ENCODE data around the gene MYOF. TPM values are rescaled to one million over a fixed set of nuclear protein-coding genes. Genes with fewer than 3 reads are reported as not detected.
A peak's percentile ranks its signal among the peaks of the same experiment; 100 is the strongest.

Gene MYOF
- polyA plus RNA-seq, 1 of the 3 experiments (the other 2 are of a cell fraction), result 103 TPM

DNA sequence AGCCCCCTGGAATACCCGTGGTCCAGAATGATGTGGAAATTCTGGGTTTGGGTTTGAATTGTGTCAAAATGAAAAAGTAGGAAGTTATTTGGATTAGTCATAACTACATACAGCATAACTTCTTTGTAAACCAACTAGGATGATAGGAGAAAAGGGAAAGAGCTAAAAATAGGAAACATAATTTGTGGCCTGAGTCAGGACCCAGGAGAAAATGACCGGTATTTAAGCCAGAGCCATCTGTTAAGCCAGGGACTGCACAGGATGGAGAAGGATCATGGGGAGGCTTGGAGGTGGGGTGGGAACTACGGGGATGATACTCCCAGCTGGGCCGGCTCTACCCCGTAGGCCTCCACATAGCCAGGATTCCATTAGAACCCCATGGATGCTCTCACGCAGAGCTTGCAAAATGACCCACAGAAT is 98.6 kb downstream of the MYOF start (continued):
- TF ChIP-seq ZBTB33 (IDR thresholded peaks at IDR 0.05; ENCODE audit: borderline replicate concordance, low read depth) (peak; percentile 18; the same call in 1 of the 2 replicates), TAF1 (IDR thresholded peaks at IDR 0.05; ENCODE audit: borderline replicate concordance, low read depth, low read length) (no peak), NFIC (IDR thresholded peaks at IDR 0.05; ENCODE audit: borderline replicate concordance) (peak; percentile 49; the same call in 1 of the 2 replicates), CTCF (IDR thresholded peaks at IDR 0.05) (no peak), MEF2A (IDR thresholded peaks at IDR 0.05; ENCODE audit: borderline replicate concordance, low read depth) (peak; percentile 98), REST (IDR thresholded peaks at IDR 0.05; ENCODE audit: low read depth, low read length) (no peak), JUND (IDR thresholded peaks at IDR 0.05) (peak; percentile 74), SMC3 (IDR thresholded peaks at IDR 0.05; ENCODE audit: low read depth, low read length) (no peak), MXI1 (IDR thresholded peaks at IDR 0.05; ENCODE audit: low read depth, low read length) (no peak), RAD21 (IDR thresholded peaks at IDR 0.05; ENCODE audit: low read length) (no peak)
- TF ChIP-seq, protein P1, sequence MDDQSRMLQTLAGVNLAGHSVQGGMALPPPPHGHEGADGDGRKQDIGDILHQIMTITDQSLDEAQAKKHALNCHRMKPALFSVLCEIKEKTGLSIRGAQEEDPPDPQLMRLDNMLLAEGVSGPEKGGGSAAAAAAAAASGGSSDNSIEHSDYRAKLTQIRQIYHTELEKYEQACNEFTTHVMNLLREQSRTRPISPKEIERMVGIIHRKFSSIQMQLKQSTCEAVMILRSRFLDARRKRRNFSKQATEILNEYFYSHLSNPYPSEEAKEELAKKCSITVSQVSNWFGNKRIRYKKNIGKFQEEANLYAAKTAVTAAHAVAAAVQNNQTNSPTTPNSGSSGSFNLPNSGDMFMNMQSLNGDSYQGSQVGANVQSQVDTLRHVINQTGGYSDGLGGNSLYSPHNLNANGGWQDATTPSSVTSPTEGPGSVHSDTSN (IDR thresholded peaks at IDR 0.05), result peak; percentile 67
- TF ChIP-seq, protein P2, sequence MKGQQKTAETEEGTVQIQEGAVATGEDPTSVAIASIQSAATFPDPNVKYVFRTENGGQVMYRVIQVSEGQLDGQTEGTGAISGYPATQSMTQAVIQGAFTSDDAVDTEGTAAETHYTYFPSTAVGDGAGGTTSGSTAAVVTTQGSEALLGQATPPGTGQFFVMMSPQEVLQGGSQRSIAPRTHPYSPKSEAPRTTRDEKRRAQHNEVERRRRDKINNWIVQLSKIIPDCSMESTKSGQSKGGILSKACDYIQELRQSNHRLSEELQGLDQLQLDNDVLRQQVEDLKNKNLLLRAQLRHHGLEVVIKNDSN (IDR thresholded peaks at IDR 0.05; ENCODE audit: borderline replicate concordance, low read depth), result no peak

Data from SK-N-SH (cell line).